CD4-positive, CD25-positive, alpha-beta regulatory T cell (primary cell): Measurements from ENCODE around the gene FOXA3. TPM values are rescaled to one million over a fixed set of nuclear protein-coding genes. Genes with fewer than 3 reads are reported as not detected.

Source experiments
- ATAC-seq, 2 donors: fragments of 150-1000 bp; cut with Tn5 transposase; one replicate each; pipeline ENCODE4 v1.10.0; 2021; ENCODE audit warnings: low read depth in 2 of 2, moderate number of reproducible peaks in 2 of 2, moderate library complexity in 1 of 2
- DNase-seq, 3 donors: peaks; one replicate each; pipeline versions ENCODE4 v3.0.0 to v3.0.0-alpha.2; 2012 to 2022; ENCODE audit warnings: mixed read lengths in 1 of 3
- H3K27ac ChIP-seq: one replicate; pipeline ENCODE4 v1.7.0; 2013; ENCODE audit warnings: mild to moderate bottlenecking, low read length; ENCODE audit not compliant: insufficient read depth, poor library complexity, severe bottlenecking
- H3K27me3 ChIP-seq: one replicate; pipeline ENCODE4 v1.7.0; 2013; ENCODE audit warnings: low read length; ENCODE audit not compliant: control insufficient read depth, insufficient read depth
- H3K36me3 ChIP-seq: one replicate; pipeline ENCODE4 v1.7.0; 2013; ENCODE audit warnings: mild to moderate bottlenecking, low read length, moderate library complexity; ENCODE audit not compliant: control insufficient read depth, insufficient read depth
- H3K4me1 ChIP-seq: 2 replicates; pipeline ENCODE4 v1.7.0; 2013; ENCODE audit warnings: mild to moderate bottlenecking, low read length; ENCODE audit not compliant: insufficient read depth, control insufficient read depth, poor library complexity, severe bottlenecking
- H3K4me3 ChIP-seq: one replicate; pipeline ENCODE4 v1.7.0; 2013; ENCODE audit warnings: low read depth, mild to moderate bottlenecking, low read length, moderate library complexity
- H3K9me3 ChIP-seq, 2 experiments: 1 replicate in 1 of 2; 2 replicates in 1 of 2; pipeline ENCODE4 v1.7.0; 2013; ENCODE audit warnings: low read length in 2 of 2, mild to moderate bottlenecking in 1 of 2, moderate library complexity in 1 of 2; ENCODE audit not compliant: control insufficient read depth in 2 of 2
- H3K27ac Mint-ChIP-seq, 3 donors: one replicate each; pipeline ENCODE4 v1.8.0; 2020 to 2022; ENCODE audit warnings: mild to moderate bottlenecking in 3 of 3, mixed read lengths in 3 of 3, moderate library complexity in 2 of 3
- H3K27me3 Mint-ChIP-seq: one replicate; pipeline ENCODE4 v1.8.0; 2022; ENCODE audit warnings: mild to moderate bottlenecking, mixed read lengths
- H3K36me3 Mint-ChIP-seq: one replicate; pipeline ENCODE4 v1.8.0; 2020; ENCODE audit warnings: mixed read lengths
- H3K4me1 Mint-ChIP-seq, 4 donors: one replicate each; pipeline ENCODE4 v1.8.0; 2020 to 2022; ENCODE audit warnings: mixed read lengths in 4 of 4, mild to moderate bottlenecking in 1 of 4
- H3K4me3 Mint-ChIP-seq, 4 donors: one replicate each; pipeline ENCODE4 v1.8.0; 2020 to 2022; ENCODE audit warnings: mild to moderate bottlenecking in 4 of 4, mixed read lengths in 4 of 4, moderate library complexity in 3 of 4
- H3K9me3 Mint-ChIP-seq, 7 donors: one replicate each; pipeline ENCODE4 v1.8.0; 2020 to 2022; ENCODE audit warnings: mixed read lengths in 7 of 7, mild to moderate bottlenecking in 3 of 7, moderate library complexity in 2 of 7
- polyA plus RNA-seq, 4 donors: library from polyadenylated mRNA; unstranded; fragments of 300-500 nt; fragmentation: Illumina TruSeq; gene quantifications; one replicate each; pipeline ENCODE4 v1.2.3, GENCODE V29; 2021
- total RNA-seq: library from RNA; stranded (reverse); gene quantifications from one replicate; pipeline ENCODE4 v1.2.3, GENCODE V29; 2022

Gene FOXA3
- total and polyA plus RNA-seq, 5 donors from 2014 or later: not detected

- H3K27ac ChIP-seq: no peak overlapping the region
These were observed 12.5 kb downstream of the FOXA3 start for GRCh38 chr19:45876411-45877197.

GRCh38 chr19:45878043-45878794 is 14.1 kb downstream of the FOXA3 start:
- H3K4me3 Mint-ChIP-seq: peak overlapping the region in 1 of 4 donors; percentile 13
- peaks cover 12% of the 10 kb centered on the region for H3K27me3 Mint-ChIP-seq
- peaks cover 4% of the 10 kb centered on the region for H3K36me3 Mint-ChIP-seq
- no peak for DNase-seq
- Histone ChIP-seq H3K9me3 (no peaks in the 10 kb centered on the region), H3K4me1 (peaks cover 24% of the 10 kb centered on the region), H3K27ac (no peak overlapping the region), H3K36me3 (no peaks in the 10 kb centered on the region), H3K27me3 (peaks cover 3% of the 10 kb centered on the region), H3K4me3 (no peak overlapping the region)
- H3K9me3 Mint-ChIP-seq: no peaks in the 10 kb centered on the region
- peaks cover 0 to 22% (median 14%) of the 10 kb centered on the region in 4 donors for H3K4me1 Mint-ChIP-seq
- no peak for ATAC-seq
- no peak overlapping the region for H3K27ac Mint-ChIP-seq

More at GRCh38 chr19:45876411-45877197, 12.5 kb downstream of the FOXA3 start:
- Histone ChIP-seq H3K4me3 (no peak overlapping the region), H3K9me3 (no peaks in the 10 kb centered on the region), H3K36me3 (no peaks in the 10 kb centered on the region), H3K4me1 (peaks cover 12% of the 10 kb centered on the region), H3K27me3 (peaks cover 3% of the 10 kb centered on the region)
- Mint-ChIP-seq H3K36me3 (peaks cover 2% of the 10 kb centered on the region), H3K27ac (peak overlapping the region in 2 of 3 donors; percentile 3 to 12), H3K9me3 (no peaks in the 10 kb centered on the region), H3K4me3 (peak overlapping the region in 3 of 4 donors; percentile 0 to 66 (median 13)), H3K4me1 (peaks cover 0 to 16% (median 9%) of the 10 kb centered on the region in 4 donors), H3K27me3 (peaks cover 10% of the 10 kb centered on the region)
- peak; percentile 10 to 59 for ATAC-seq
- DNase-seq: peak in 1 of 3 donors; percentile 27

GRCh38 chr19:45879055-45879454 is 14.9 kb downstream of the FOXA3 start:
- Histone ChIP-seq H3K9me3 (no peaks in the 10 kb centered on the region), H3K4me1 (peaks cover 32% of the 10 kb centered on the region), H3K4me3 (no peak overlapping the region), H3K27me3 (peaks cover 3% of the 10 kb centered on the region), H3K27ac (no peak overlapping the region), H3K36me3 (no peaks in the 10 kb centered on the region)
- Mint-ChIP-seq H3K4me3 (peak overlapping the region in 1 of 4 donors; percentile 67), H3K27ac (no peak overlapping the region), H3K9me3 (no peaks in the 10 kb centered on the region), H3K36me3 (peaks cover 8% of the 10 kb centered on the region), H3K27me3 (peaks cover 14% of the 10 kb centered on the region), H3K4me1 (peaks cover 0 to 30% (median 18%) of the 10 kb centered on the region in 4 donors)
- ATAC-seq: no peak
- no peak for DNase-seq

- H3K36me3 Mint-ChIP-seq: peaks cover 8% of the 10 kb centered on the region
- no peaks in the 10 kb centered on the region for H3K36me3 ChIP-seq
- H3K27ac Mint-ChIP-seq: no peak overlapping the region
- ATAC-seq (no peak), DNase-seq (no peak)
- no peaks in the 10 kb centered on the region for H3K9me3 ChIP-seq
- H3K4me3 ChIP-seq: no peak overlapping the region
- H3K9me3 Mint-ChIP-seq: no peaks in the 10 kb centered on the region
- H3K4me1 ChIP-seq: peaks cover 41% of the 10 kb centered on the region
- H3K4me1 Mint-ChIP-seq: peaks cover 0 to 33% (median 18%) of the 10 kb centered on the region in 4 donors
- no peak overlapping the region for H3K27ac ChIP-seq
- H3K4me3 Mint-ChIP-seq: no peak overlapping the region
- H3K27me3 Mint-ChIP-seq: peaks cover 14% of the 10 kb centered on the region
- H3K27me3 ChIP-seq: peaks cover 3% of the 10 kb centered on the region
These were observed 15.8 kb downstream of the FOXA3 start for GRCh38 chr19:45879971-45880370.

- Mint-ChIP-seq H3K27me3 (peaks cover 11% of the 10 kb centered on the region), H3K4me3 (peak overlapping the region in 2 of 4 donors; percentile 58 to 65)
These were observed 17.2 kb downstream of the FOXA3 start for GRCh38 chr19:45881082-45881908.

GRCh38 chr19:45881909-45882528 is 17.9 kb downstream of the FOXA3 start:
- peaks cover 41% of the 10 kb centered on the region for H3K4me1 ChIP-seq
- Mint-ChIP-seq H3K4me1 (peaks cover 0 to 38% (median 20%) of the 10 kb centered on the region in 4 donors), H3K27ac (no peak overlapping the region), H3K4me3 (peak overlapping the region in 1 of 4 donors; percentile 58), H3K27me3 (peaks cover 14% of the 10 kb centered on the region), H3K9me3 (no peaks in the 10 kb centered on the region), H3K36me3 (peaks cover 8% of the 10 kb centered on the region)
- no peak for DNase-seq
- H3K9me3 ChIP-seq: no peaks in the 10 kb centered on the region
- no peak overlapping the region for H3K4me3 ChIP-seq
- no peak for ATAC-seq
- H3K27ac ChIP-seq: no peak overlapping the region
- peaks cover 3% of the 10 kb centered on the region for H3K27me3 ChIP-seq
- H3K36me3 ChIP-seq: no peaks in the 10 kb centered on the region

More at GRCh38 chr19:45881082-45881908, 17.2 kb downstream of the FOXA3 start:
- ATAC-seq (no peak), DNase-seq (no peak)
- Histone ChIP-seq H3K27ac (no peak overlapping the region), H3K27me3 (peaks cover 3% of the 10 kb centered on the region), H3K4me3 (no peak overlapping the region), H3K36me3 (no peaks in the 10 kb centered on the region), H3K9me3 (no peaks in the 10 kb centered on the region), H3K4me1 (peaks cover 45% of the 10 kb centered on the region)
- H3K36me3 Mint-ChIP-seq: peaks cover 8% of the 10 kb centered on the region
- H3K4me1 Mint-ChIP-seq: peaks cover 0 to 35% (median 18%) of the 10 kb centered on the region in 4 donors
- H3K9me3 Mint-ChIP-seq: no peaks in the 10 kb centered on the region
- no peak overlapping the region for H3K27ac Mint-ChIP-seq
